ENCODE measurements around the gene NSD2.

NSD2 gene

GRCh38 chr4:1855333-1856070, 15.7 kb upstream of the NSD2 start:
- TF ChIP-seq, protein P1, sequence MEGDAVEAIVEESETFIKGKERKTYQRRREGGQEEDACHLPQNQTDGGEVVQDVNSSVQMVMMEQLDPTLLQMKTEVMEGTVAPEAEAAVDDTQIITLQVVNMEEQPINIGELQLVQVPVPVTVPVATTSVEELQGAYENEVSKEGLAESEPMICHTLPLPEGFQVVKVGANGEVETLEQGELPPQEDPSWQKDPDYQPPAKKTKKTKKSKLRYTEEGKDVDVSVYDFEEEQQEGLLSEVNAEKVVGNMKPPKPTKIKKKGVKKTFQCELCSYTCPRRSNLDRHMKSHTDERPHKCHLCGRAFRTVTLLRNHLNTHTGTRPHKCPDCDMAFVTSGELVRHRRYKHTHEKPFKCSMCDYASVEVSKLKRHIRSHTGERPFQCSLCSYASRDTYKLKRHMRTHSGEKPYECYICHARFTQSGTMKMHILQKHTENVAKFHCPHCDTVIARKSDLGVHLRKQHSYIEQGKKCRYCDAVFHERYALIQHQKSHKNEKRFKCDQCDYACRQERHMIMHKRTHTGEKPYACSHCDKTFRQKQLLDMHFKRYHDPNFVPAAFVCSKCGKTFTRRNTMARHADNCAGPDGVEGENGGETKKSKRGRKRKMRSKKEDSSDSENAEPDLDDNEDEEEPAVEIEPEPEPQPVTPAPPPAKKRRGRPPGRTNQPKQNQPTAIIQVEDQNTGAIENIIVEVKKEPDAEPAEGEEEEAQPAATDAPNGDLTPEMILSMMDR (conservative IDR thresholded peaks at IDR 0.05), result no peak
- H3K27ac ChIP-seq, result peak overlapping the region; percentile 91

DNA sequence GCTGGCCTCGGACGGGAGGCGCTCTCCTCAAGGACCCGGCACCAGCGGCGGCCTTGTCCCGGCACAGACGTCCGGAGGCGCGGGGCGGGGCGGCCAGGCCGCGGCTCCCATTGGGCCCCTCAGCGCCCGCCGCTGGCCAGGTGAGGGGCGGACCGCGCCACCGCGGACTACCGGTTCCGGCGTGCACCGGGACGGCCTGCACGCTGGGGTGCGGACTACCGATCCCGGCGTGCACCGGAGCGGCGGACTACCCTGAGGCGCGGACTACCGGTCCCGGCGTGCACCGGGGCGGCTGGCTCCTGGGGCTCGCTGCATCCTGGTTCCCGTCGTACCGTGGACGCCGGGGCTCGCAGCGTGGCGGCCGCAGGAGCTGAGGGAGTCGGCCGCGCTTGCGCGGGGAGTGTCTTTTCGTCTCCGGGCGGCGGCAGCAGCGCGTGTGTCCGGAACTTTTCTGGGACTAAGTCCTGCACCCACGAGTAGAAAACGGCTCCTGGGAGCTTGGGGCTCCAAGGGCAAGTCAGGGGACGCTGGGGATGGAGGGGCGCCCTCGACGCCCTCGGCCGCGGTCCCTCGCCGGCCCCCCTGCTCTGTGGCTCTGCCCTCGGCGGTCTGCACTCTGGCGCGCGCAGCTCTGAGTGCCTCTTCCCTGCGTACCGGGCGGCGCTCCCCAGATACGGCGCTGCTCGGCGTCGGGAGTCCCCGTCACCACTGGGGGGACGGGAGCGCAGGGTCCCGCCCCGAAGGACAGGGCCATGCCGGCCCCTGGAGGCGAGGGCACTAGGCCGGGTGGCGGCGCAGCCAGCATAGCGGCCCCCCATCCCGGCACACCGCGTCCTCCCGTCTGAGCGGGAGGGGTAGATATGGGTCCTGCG, 14.9 kb upstream of the NSD2 start, which contains the start of gene LETM1:
TSS of gene LETM1 (minus strand) at position 86 of the 872 bp plus-strand sequence. CDS start 206 bp downstream, outside the sequence.
- TF ChIP-seq, protein P1 (conservative IDR thresholded peaks at IDR 0.05), result no peak
- peak within 1 kb of the TSS; percentile 91 for H3K27ac ChIP-seq

DNA sequence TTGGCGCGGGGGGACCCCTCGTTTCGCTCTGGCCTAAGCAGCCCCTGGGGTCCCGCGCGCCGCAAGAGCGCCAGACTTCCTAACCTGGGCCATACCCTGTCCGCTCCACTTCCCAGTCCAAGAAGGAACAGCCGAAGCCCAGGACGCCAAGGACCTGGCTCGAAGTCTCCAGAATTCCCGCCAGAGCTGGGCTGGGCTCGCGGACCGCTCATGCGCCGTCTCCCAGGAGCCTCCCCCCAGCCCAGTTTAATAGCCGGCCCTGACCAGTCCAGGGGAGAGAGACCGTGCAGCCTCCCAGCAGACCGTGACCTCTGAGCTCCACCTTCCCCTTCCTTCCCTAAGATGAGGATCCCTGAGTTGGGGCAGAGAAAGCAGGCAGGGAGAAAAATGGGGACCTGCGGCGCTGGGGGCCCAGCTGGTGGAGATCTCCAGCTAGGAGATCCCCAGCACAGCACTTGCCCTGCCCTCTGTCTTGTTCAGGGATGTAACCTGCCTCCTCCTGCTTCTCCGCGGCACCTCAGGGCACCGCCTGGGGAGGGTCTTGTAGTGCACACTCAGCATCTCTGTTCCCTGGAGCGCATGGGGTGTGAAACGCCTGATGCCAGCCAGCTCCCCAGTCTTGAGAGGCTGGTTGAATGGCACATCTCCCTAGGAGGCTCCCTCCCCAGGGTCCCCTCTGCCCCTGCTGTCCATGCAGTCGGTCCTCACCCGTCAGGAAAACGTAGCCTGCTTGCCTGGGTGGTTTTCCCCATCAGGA, 14.1 kb upstream of the NSD2 start:
- H3K27ac ChIP-seq, result peak overlapping the region; percentile 91
- TF ChIP-seq, protein P1 (conservative IDR thresholded peaks at IDR 0.05), result no peak

DNA sequence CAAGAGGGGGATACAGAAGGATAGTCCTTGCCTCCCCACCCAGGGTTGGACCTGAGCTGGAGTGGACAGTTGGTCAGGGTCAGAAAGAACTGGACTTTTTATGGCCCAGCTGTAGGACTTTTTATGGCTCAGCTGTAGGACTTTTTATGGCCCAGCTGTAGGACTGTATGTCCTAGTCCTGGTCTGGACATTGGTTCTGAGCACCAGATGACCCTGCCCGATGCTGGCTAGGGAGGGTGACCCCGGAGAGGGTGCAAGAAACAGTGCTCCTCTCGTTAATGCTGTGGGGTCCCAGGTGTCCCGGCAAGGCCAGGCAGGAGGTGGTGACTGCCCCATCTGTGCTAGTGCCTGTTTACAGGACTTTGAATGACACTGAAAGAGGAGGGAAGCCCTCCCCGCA, 13.3 kb upstream of the NSD2 start:
- TF ChIP-seq, protein P1 (conservative IDR thresholded peaks at IDR 0.05), result no peak
- H3K27ac ChIP-seq, result peak overlapping the region; percentile 91

GRCh38 chr4:1859389-1859753, 11.8 kb upstream of the NSD2 start:
- no peak overlapping the region for H3K27ac ChIP-seq
- TF ChIP-seq, protein P1 (conservative IDR thresholded peaks at IDR 0.05), result no peak

- no peak overlapping the region for H3K27ac ChIP-seq
- TF ChIP-seq, protein P1 (conservative IDR thresholded peaks at IDR 0.05), result no peak
Observed at GRCh38 chr4:1862055-1862911, 8.9 kb upstream of the NSD2 start.

Data from VCaP (cell line).